Measurements from ENCODE around the gene SYMPK.

DNA sequence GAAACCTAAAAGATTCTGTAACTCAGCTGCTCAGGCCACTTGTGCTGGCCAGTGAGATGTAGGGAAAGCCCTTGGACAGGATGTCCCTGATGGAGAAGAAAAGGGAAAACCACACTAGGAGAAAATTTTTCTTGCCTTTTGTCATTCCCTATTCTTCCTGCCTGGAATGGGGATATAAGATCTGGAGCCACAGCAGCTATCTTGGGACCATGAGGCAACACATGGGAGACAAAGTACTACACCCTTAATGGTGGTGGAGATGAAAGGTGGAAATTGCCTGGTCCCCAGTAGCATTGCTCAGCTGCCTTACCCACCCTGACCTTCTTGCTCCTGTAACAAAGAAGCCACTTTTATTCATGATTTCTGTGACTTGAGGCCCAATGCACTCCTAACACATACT is 57.2 kb downstream of the SYMPK start:
- TF ChIP-seq, protein P1, sequence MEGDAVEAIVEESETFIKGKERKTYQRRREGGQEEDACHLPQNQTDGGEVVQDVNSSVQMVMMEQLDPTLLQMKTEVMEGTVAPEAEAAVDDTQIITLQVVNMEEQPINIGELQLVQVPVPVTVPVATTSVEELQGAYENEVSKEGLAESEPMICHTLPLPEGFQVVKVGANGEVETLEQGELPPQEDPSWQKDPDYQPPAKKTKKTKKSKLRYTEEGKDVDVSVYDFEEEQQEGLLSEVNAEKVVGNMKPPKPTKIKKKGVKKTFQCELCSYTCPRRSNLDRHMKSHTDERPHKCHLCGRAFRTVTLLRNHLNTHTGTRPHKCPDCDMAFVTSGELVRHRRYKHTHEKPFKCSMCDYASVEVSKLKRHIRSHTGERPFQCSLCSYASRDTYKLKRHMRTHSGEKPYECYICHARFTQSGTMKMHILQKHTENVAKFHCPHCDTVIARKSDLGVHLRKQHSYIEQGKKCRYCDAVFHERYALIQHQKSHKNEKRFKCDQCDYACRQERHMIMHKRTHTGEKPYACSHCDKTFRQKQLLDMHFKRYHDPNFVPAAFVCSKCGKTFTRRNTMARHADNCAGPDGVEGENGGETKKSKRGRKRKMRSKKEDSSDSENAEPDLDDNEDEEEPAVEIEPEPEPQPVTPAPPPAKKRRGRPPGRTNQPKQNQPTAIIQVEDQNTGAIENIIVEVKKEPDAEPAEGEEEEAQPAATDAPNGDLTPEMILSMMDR (IDR thresholded peaks at IDR 0.05; ENCODE audit: insufficient read depth, low read length, poor library complexity, severe bottlenecking): no peak
- no peak for TF ChIP-seq EZH2phosphoT487 (conservative IDR thresholded peaks at IDR 0.05; ENCODE audit: low read length)
